ENCODE results near the gene ODF2L.

The ODF2L gene, protein sequence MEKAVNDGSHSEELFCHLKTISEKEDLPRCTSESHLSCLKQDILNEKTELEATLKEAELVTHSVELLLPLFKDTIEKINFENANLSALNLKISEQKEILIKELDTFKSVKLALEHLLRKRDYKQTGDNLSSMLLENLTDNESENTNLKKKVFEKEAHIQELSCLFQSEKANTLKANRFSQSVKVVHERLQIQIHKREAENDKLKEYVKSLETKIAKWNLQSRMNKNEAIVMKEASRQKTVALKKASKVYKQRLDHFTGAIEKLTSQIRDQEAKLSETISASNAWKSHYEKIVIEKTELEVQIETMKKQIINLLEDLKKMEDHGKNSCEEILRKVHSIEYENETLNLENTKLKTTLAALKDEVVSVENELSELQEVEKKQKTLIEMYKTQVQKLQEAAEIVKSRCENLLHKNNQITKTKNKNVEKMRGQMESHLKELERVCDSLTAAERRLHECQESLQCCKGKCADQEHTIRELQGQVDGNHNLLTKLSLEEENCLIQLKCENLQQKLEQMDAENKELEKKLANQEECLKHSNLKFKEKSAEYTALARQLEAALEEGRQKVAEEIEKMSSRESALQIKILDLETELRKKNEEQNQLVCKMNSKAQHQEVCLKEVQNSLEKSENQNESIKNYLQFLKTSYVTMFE

DNA sequence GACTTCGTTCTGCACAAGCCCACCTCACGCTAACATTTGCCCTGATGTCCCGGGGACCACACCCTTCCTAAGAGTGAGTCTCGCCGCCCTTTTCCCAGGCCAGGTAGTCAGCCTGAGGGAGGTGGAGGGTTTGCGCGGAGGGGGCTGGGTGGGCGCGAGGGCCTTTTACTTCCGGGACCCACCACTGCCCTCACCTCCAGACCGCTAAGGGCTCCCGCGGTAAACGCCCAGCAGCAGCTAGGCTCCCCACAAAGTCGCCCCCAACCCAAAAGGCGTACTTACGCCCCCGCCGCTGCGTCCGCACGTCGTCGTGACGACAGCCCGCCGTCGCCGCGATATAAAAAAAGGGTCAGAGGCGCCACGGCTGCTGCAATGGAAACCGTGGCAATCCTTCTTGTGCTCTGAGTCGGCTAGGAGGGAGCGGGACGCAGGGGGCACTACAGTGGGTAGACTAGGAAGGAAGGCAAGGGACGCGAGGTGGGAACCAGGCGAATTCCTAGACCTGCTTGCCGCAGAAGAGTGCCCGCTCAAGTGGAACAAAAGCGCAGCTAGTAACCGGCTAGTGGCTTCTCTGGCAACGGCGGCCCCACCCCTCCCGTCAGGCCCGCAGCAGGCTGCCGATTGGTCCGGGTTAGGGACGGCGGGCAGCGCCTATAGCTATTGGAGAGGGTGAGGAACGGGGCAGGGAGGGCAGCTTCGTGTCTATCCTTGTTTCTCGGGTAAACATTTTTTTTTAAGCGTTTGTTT lies at the start of gene ODF2L:
Gene ODF2L, minus strand, starts transcription at position 573 of the 747 bp plus-strand sequence. CDS start 9,296 bp downstream, outside the sequence.
- peak; percentile 100 for ATAC-seq
- TF ChIP-seq, protein P1, sequence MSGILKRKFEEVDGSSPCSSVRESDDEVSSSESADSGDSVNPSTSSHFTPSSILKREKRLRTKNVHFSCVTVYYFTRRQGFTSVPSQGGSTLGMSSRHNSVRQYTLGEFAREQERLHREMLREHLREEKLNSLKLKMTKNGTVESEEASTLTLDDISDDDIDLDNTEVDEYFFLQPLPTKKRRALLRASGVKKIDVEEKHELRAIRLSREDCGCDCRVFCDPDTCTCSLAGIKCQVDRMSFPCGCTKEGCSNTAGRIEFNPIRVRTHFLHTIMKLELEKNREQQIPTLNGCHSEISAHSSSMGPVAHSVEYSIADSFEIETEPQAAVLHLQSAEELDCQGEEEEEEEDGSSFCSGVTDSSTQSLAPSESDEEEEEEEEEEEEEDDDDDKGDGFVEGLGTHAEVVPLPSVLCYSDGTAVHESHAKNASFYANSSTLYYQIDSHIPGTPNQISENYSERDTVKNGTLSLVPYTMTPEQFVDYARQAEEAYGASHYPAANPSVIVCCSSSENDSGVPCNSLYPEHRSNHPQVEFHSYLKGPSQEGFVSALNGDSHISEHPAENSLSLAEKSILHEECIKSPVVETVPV (CRISPR knock-in tag; IDR thresholded peaks at IDR 0.05), result no peak
- TF ChIP-seq TOX (CRISPR knock-in tag; IDR thresholded peaks at IDR 0.05; ENCODE audit: borderline replicate concordance) (no peak), ZNF70 (CRISPR knock-in tag; IDR thresholded peaks at IDR 0.05) (no peak), RARB (CRISPR knock-in tag; IDR thresholded peaks at IDR 0.05) (no peak), ZFP3 (CRISPR knock-in tag; IDR thresholded peaks at IDR 0.05) (no peak), ZNF565 (CRISPR knock-in tag; conservative IDR thresholded peaks at IDR 0.05; ENCODE audit: low read depth) (no peak), SNAI2 (CRISPR knock-in tag; IDR thresholded peaks at IDR 0.05) (no peak)

DNA sequence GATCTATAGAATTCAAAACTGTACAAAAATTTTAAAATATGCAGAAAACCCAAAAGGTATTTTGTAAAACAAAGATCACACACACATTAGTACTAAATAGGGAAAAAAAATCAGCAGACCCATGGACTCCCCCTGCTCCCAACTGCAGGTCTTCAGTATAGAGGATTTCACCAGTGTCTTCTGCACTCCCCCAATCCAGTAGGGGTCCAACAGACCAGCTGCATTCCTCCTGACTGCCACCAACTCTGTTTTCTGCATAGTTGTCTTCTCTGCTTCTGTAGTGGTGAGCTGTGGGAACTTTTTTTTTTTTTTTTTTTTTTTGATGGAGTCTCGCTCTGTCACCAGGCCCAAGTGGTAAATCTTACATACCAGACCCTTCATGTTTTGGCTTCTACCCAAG lies 49.8 kb upstream of the ODF2L start:
- TF ChIP-seq, protein P2, sequence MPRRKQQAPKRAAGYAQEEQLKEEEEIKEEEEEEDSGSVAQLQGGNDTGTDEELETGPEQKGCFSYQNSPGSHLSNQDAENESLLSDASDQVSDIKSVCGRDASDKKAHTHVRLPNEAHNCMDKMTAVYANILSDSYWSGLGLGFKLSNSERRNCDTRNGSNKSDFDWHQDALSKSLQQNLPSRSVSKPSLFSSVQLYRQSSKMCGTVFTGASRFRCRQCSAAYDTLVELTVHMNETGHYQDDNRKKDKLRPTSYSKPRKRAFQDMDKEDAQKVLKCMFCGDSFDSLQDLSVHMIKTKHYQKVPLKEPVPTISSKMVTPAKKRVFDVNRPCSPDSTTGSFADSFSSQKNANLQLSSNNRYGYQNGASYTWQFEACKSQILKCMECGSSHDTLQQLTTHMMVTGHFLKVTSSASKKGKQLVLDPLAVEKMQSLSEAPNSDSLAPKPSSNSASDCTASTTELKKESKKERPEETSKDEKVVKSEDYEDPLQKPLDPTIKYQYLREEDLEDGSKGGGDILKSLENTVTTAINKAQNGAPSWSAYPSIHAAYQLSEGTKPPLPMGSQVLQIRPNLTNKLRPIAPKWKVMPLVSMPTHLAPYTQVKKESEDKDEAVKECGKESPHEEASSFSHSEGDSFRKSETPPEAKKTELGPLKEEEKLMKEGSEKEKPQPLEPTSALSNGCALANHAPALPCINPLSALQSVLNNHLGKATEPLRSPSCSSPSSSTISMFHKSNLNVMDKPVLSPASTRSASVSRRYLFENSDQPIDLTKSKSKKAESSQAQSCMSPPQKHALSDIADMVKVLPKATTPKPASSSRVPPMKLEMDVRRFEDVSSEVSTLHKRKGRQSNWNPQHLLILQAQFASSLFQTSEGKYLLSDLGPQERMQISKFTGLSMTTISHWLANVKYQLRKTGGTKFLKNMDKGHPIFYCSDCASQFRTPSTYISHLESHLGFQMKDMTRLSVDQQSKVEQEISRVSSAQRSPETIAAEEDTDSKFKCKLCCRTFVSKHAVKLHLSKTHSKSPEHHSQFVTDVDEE (CRISPR knock-in tag; IDR thresholded peaks at IDR 0.05), result no peak
- no peak for TF ChIP-seq ISL1 (CRISPR knock-in tag; IDR thresholded peaks at IDR 0.05)
- TF ChIP-seq ARNTL (CRISPR knock-in tag; IDR thresholded peaks at IDR 0.05; ENCODE audit: borderline replicate concordance, low read depth), result no peak
- TF ChIP-seq TCF4 (CRISPR knock-in tag; IDR thresholded peaks at IDR 0.05; ENCODE audit: borderline replicate concordance), result no peak
- TF ChIP-seq, protein P3, sequence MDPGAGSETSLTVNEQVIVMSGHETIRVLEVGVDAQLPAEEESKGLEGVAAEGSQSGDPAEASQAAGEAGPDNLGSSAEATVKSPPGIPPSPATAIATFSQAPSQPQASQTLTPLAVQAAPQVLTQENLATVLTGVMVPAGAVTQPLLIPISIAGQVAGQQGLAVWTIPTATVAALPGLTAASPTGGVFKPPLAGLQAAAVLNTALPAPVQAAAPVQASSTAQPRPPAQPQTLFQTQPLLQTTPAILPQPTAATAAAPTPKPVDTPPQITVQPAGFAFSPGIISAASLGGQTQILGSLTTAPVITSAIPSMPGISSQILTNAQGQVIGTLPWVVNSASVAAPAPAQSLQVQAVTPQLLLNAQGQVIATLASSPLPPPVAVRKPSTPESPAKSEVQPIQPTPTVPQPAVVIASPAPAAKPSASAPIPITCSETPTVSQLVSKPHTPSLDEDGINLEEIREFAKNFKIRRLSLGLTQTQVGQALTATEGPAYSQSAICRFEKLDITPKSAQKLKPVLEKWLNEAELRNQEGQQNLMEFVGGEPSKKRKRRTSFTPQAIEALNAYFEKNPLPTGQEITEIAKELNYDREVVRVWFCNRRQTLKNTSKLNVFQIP (CRISPR knock-in tag; IDR thresholded peaks at IDR 0.05; ENCODE audit: borderline replicate concordance, low read depth), result no peak
- no peak for TF ChIP-seq ZC3H10 (CRISPR knock-in tag; IDR thresholded peaks at IDR 0.05)
- TF ChIP-seq, protein P4, sequence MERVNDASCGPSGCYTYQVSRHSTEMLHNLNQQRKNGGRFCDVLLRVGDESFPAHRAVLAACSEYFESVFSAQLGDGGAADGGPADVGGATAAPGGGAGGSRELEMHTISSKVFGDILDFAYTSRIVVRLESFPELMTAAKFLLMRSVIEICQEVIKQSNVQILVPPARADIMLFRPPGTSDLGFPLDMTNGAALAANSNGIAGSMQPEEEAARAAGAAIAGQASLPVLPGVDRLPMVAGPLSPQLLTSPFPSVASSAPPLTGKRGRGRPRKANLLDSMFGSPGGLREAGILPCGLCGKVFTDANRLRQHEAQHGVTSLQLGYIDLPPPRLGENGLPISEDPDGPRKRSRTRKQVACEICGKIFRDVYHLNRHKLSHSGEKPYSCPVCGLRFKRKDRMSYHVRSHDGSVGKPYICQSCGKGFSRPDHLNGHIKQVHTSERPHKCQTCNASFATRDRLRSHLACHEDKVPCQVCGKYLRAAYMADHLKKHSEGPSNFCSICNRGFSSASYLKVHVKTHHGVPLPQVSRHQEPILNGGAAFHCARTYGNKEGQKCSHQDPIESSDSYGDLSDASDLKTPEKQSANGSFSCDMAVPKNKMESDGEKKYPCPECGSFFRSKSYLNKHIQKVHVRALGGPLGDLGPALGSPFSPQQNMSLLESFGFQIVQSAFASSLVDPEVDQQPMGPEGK (CRISPR knock-in tag; IDR thresholded peaks at IDR 0.05; ENCODE audit: borderline replicate concordance), result no peak
- no peak for TF ChIP-seq BACH2 (CRISPR knock-in tag; IDR thresholded peaks at IDR 0.05; ENCODE audit: borderline replicate concordance)
- no peak for TF ChIP-seq ZNF70 (CRISPR knock-in tag; IDR thresholded peaks at IDR 0.05)
- TF ChIP-seq GLIS3 (CRISPR knock-in tag; IDR thresholded peaks at IDR 0.05), result no peak
- TF ChIP-seq ZNF565 (CRISPR knock-in tag; conservative IDR thresholded peaks at IDR 0.05; ENCODE audit: low read depth), result no peak
- TF ChIP-seq, protein P5, sequence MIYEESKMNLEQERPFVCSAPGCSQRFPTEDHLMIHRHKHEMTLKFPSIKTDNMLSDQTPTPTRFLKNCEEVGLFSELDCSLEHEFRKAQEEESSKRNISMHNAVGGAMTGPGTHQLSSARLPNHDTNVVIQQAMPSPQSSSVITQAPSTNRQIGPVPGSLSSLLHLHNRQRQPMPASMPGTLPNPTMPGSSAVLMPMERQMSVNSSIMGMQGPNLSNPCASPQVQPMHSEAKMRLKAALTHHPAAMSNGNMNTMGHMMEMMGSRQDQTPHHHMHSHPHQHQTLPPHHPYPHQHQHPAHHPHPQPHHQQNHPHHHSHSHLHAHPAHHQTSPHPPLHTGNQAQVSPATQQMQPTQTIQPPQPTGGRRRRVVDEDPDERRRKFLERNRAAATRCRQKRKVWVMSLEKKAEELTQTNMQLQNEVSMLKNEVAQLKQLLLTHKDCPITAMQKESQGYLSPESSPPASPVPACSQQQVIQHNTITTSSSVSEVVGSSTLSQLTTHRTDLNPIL (CRISPR knock-in tag; IDR thresholded peaks at IDR 0.05; ENCODE audit: low read depth), result no peak
- TF ChIP-seq RARB (CRISPR knock-in tag; IDR thresholded peaks at IDR 0.05), result no peak
- no peak for TF ChIP-seq ZNF8 (CRISPR knock-in tag; IDR thresholded peaks at IDR 0.05)
- no peak for TF ChIP-seq ESRRG (CRISPR knock-in tag; IDR thresholded peaks at IDR 0.05)
- no peak for TF ChIP-seq ZFP3 (CRISPR knock-in tag; IDR thresholded peaks at IDR 0.05)
- no peak for ATAC-seq

All from SK-N-SH treated with all-trans-retinoic acid at 6 μM for 48 hours (cell line).